ENCODE measurements around the gene ADAMTS12.

DNA sequence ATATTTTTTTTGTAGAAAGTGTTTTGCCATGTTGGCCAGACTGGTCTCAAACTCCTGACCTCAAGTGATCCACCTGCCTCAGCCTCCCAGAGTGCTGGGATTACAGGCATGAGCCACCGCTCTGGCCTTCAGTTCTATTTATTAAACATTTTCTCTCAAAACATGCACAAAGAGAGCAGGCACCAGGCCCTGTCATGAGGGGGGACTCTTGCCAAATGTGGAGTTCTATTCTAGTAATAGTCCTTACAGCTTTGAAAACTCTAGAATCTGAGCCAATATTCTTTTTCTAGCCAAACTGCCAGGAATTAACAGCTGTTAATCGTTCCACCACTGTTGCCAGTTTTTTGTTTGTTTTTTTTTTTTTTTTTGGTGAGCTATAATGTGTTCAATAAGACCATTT lies 326.5 kb downstream of the ADAMTS12 start:
- TF ChIP-seq, protein P1, sequence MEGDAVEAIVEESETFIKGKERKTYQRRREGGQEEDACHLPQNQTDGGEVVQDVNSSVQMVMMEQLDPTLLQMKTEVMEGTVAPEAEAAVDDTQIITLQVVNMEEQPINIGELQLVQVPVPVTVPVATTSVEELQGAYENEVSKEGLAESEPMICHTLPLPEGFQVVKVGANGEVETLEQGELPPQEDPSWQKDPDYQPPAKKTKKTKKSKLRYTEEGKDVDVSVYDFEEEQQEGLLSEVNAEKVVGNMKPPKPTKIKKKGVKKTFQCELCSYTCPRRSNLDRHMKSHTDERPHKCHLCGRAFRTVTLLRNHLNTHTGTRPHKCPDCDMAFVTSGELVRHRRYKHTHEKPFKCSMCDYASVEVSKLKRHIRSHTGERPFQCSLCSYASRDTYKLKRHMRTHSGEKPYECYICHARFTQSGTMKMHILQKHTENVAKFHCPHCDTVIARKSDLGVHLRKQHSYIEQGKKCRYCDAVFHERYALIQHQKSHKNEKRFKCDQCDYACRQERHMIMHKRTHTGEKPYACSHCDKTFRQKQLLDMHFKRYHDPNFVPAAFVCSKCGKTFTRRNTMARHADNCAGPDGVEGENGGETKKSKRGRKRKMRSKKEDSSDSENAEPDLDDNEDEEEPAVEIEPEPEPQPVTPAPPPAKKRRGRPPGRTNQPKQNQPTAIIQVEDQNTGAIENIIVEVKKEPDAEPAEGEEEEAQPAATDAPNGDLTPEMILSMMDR (IDR thresholded peaks at IDR 0.05 in 2 of 3, conservative IDR thresholded peaks at IDR 0.05 in 1 of 3; ENCODE audit: borderline replicate concordance in 1 of 3, insufficient read depth in 1 of 3, low read depth in 2 of 3, low read length in 2 of 3) = no peak
- TF ChIP-seq CEBPB (IDR thresholded peaks at IDR 0.05; ENCODE audit: low read depth) (no peak), FOSL1 (IDR thresholded peaks at IDR 0.05; ENCODE audit: low read depth) (no peak), POLR2AphosphoS5 (IDR thresholded peaks at IDR 0.05; ENCODE audit: low read depth, low read length) (no peak)

Measured in HCT116 (cell line).